Measurements from ENCODE around the gene CDK14.

CDK14 gene

GRCh38 chr7:90736316-90736715 is 140.2 kb downstream of the CDK14 start:
- TF ChIP-seq CTCF (IDR thresholded peaks at IDR 0.05; ENCODE audit: extremely low read depth, insufficient read depth, missing control alignments): no peak
- in situ Hi-C loops (cut with MboI; ENCODE audit: low pct_unique_long_range_greater_than_20kb, low sequenced_read_pairs, unreplicated experiment): no loop called here
- DNase-seq (ENCODE audit: low spot score): no peak

- DNase-seq (ENCODE audit: low spot score): peak; percentile 54
Measured at GRCh38 chr7:90736968-90737939, 141.1 kb downstream of the CDK14 start.

DNA sequence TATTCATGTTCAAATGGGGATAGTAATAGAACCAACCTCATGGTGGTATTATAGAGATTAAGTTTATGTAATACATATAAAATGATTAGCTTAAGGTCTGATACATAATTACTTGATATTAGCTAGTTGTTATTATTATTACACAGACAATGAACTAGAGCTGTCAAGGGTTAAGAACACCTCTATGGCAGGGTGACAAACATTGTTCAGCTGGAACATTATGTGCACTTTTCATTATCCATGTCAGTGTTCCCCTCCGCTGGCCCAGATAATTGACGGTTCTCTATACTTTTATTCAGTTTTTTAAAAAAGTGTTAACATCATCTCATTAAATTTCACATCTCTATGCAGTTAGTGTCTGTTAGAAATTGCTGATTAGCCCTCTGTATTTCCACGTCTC is 142.1 kb downstream of the CDK14 start:
- in situ Hi-C loops (cut with MboI; ENCODE audit: low pct_unique_long_range_greater_than_20kb, low sequenced_read_pairs, unreplicated experiment): no loop called here
- DNase-seq (ENCODE audit: low spot score): no peak

More at GRCh38 chr7:90736968-90737939, 141.1 kb downstream of the CDK14 start:
- no peak for TF ChIP-seq CTCF (IDR thresholded peaks at IDR 0.05; ENCODE audit: extremely low read depth, insufficient read depth, missing control alignments)
- in situ Hi-C loops (cut with MboI; ENCODE audit: low pct_unique_long_range_greater_than_20kb, low sequenced_read_pairs, unreplicated experiment): no loop called here

GRCh38 chr7:90739716-90740115 is 143.6 kb downstream of the CDK14 start:
- no peak for TF ChIP-seq CTCF (IDR thresholded peaks at IDR 0.05; ENCODE audit: extremely low read depth, insufficient read depth, missing control alignments)
- in situ Hi-C loops (cut with MboI; ENCODE audit: low pct_unique_long_range_greater_than_20kb, low sequenced_read_pairs, unreplicated experiment): no loop called here

More for the DNA sequence above, 142.1 kb downstream of the CDK14 start:
- TF ChIP-seq CTCF (IDR thresholded peaks at IDR 0.05; ENCODE audit: extremely low read depth, insufficient read depth, missing control alignments): no peak

GRCh38 chr7:90740386-90740785 is 144.3 kb downstream of the CDK14 start:
- TF ChIP-seq CTCF (IDR thresholded peaks at IDR 0.05; ENCODE audit: extremely low read depth, insufficient read depth, missing control alignments): no peak
- in situ Hi-C loops (cut with MboI; ENCODE audit: low pct_unique_long_range_greater_than_20kb, low sequenced_read_pairs, unreplicated experiment): no loop called here
- no peak for DNase-seq (ENCODE audit: low spot score)

More at GRCh38 chr7:90739716-90740115, 143.6 kb downstream of the CDK14 start:
- DNase-seq (ENCODE audit: low spot score): no peak

DNA sequence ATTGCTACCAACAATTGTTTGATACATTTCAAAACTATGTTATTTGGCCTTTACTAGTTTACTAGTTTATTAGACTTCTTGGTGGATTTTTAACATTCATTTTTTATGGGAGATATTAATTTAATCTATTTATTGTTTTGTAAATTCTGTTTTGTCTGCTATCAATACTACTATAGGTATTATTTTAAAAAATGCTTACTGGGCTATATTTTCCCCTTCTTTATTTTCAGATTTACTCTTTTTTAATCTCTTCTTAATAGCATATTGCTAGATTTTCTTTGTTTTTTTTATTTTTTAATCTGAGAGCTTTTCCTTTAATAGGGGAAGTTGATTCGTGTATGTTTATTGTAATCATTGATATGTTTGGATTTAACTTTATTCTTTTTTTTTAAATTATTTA is 147.5 kb downstream of the CDK14 start:
- in situ Hi-C loops (cut with MboI; ENCODE audit: low pct_unique_long_range_greater_than_20kb, low sequenced_read_pairs, unreplicated experiment): no loop called here
- TF ChIP-seq CTCF (IDR thresholded peaks at IDR 0.05; ENCODE audit: extremely low read depth, insufficient read depth, missing control alignments): no peak
- no peak for DNase-seq (ENCODE audit: low spot score)
